ENCODE results near the gene PEX11G.

Gene PEX11G

DNA sequence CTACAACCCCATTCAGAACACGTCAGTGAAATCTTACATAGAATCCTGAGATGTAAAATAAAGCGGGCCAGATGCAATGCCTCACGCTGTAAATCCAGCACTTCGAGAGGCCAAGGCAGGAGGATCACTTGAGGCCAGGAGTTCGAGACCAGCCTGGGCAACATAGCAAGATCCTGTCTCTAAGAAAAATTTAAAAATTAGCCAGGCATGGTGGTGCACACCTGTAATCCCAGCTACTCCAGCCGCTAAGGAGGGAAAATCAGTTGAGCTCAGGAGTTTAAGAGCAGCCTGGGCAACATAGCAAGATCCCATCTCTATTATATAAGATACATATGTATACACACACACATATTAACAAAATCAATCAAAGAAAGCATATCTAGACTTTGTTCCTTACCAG is 41.2 kb downstream of the PEX11G start:
- H2AFZ ChIP-seq (ENCODE audit: low read length): no peak overlapping the region
- H3K9me2 ChIP-seq (ENCODE audit: low read depth, low read length): no peaks in the 10 kb centered on the region
- H3K4me2 ChIP-seq (ENCODE audit: low read length): no peak overlapping the region
- TF ChIP-seq, protein P1, sequence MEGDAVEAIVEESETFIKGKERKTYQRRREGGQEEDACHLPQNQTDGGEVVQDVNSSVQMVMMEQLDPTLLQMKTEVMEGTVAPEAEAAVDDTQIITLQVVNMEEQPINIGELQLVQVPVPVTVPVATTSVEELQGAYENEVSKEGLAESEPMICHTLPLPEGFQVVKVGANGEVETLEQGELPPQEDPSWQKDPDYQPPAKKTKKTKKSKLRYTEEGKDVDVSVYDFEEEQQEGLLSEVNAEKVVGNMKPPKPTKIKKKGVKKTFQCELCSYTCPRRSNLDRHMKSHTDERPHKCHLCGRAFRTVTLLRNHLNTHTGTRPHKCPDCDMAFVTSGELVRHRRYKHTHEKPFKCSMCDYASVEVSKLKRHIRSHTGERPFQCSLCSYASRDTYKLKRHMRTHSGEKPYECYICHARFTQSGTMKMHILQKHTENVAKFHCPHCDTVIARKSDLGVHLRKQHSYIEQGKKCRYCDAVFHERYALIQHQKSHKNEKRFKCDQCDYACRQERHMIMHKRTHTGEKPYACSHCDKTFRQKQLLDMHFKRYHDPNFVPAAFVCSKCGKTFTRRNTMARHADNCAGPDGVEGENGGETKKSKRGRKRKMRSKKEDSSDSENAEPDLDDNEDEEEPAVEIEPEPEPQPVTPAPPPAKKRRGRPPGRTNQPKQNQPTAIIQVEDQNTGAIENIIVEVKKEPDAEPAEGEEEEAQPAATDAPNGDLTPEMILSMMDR (IDR thresholded peaks at IDR 0.05; ENCODE audit: low read length): no peak
- no peak for TF ChIP-seq EZH2 (IDR thresholded peaks at IDR 0.05; ENCODE audit: borderline replicate concordance, low read length)
- no peaks in the 10 kb centered on the region for H3K27me3 ChIP-seq (ENCODE audit: insufficient read depth, low read length)
- H3F3A ChIP-seq (ENCODE audit: insufficient read depth, low read length): 0 out of 2 replicates have a peak, but pooled peaks cover 5% of the 10 kb centered on the region
- H3K4me3 ChIP-seq (ENCODE audit: low read depth, low read length, poor library complexity, severe bottlenecking): no peak overlapping the region
- H3K36me3 ChIP-seq (ENCODE audit: insufficient read depth, low read length): peaks cover 88% of the 10 kb centered on the region
- H4K20me1 ChIP-seq (ENCODE audit: insufficient read depth, low read length): no peaks in the 10 kb centered on the region
- no peak overlapping the region for H3K9ac ChIP-seq (ENCODE audit: low read length)
- H3K4me1 ChIP-seq (ENCODE audit: insufficient read depth, low read length, severe bottlenecking): no peaks in the 10 kb centered on the region
- H3K27ac ChIP-seq (ENCODE audit: low read depth, low read length, poor library complexity, severe bottlenecking): no peak overlapping the region
- H3K79me2 ChIP-seq (ENCODE audit: insufficient read depth, low read length): peaks cover 6% of the 10 kb centered on the region
- no peaks in the 10 kb centered on the region for H3K9me3 ChIP-seq (ENCODE audit: low read length)

DNA sequence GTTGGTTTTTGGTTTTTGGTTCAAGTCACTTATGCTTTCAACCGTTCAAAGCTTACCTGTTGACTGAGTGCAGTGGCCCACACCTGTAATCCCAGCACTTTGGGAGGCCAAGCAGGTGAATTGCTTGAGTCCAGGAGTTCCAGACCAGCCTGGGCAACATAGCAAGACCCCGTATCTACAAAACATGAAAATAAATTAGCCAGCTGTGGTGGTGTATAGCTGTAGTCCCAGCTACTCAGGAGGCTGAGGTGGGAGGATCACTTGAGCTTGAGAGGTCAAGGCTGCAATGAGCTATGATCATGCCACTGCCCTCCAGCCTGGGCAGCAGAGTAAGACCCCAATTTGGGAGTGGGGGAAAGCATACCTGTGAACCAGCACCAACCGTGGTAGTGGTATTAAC is 43.7 kb downstream of the PEX11G start:
- Histone ChIP-seq H3F3A (ENCODE audit: insufficient read depth, low read length) (0 out of 2 replicates have a peak, but pooled peaks cover 4% of the 10 kb centered on the region), H3K9ac (ENCODE audit: low read length) (no peak overlapping the region), H3K36me3 (ENCODE audit: insufficient read depth, low read length) (peaks cover 91% of the 10 kb centered on the region), H3K4me3 (ENCODE audit: low read depth, low read length, poor library complexity, severe bottlenecking) (no peak overlapping the region), H3K27me3 (ENCODE audit: insufficient read depth, low read length) (no peaks in the 10 kb centered on the region), H3K27ac (ENCODE audit: low read depth, low read length, poor library complexity, severe bottlenecking) (no peak overlapping the region), H2AFZ (ENCODE audit: low read length) (no peak overlapping the region), H3K9me2 (ENCODE audit: low read depth, low read length) (no peaks in the 10 kb centered on the region), H3K9me3 (ENCODE audit: low read length) (no peaks in the 10 kb centered on the region), H3K79me2 (ENCODE audit: insufficient read depth, low read length) (no peaks in the 10 kb centered on the region), H3K4me2 (ENCODE audit: low read length) (no peak overlapping the region), H3K4me1 (ENCODE audit: insufficient read depth, low read length, severe bottlenecking) (no peaks in the 10 kb centered on the region), H4K20me1 (ENCODE audit: insufficient read depth, low read length) (no peaks in the 10 kb centered on the region)
- no peak for TF ChIP-seq EZH2 (IDR thresholded peaks at IDR 0.05; ENCODE audit: borderline replicate concordance, low read length)
- TF ChIP-seq, protein P1 (IDR thresholded peaks at IDR 0.05; ENCODE audit: low read length): no peak

DNA sequence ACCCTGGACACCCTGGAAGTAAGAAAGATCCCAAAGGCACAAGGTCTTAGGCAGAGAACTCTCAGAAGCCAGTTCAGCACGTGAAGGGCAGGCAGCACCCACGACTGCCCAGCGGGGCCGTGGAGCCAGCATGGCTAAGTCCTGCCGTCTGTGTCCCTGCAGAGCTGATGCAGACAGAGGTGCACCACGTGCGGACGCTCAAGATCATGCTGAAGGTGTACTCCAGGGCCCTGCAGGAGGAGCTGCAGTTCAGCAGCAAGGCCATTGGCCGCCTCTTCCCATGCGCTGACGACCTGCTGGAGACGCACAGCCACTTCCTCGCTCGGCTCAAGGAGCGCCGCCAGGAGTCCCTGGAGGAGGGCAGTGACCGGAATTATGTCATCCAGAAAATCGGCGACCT is 44.8 kb downstream of the PEX11G start:
- no peaks in the 10 kb centered on the region for H3K4me1 ChIP-seq (ENCODE audit: insufficient read depth, low read length, severe bottlenecking)
- peaks cover 93% of the 10 kb centered on the region for H3K36me3 ChIP-seq (ENCODE audit: insufficient read depth, low read length)
- H3K9me3 ChIP-seq (ENCODE audit: low read length): no peaks in the 10 kb centered on the region
- no peaks in the 10 kb centered on the region for H3K79me2 ChIP-seq (ENCODE audit: insufficient read depth, low read length)
- H3K4me2 ChIP-seq (ENCODE audit: low read length): no peak overlapping the region
- TF ChIP-seq EZH2 (IDR thresholded peaks at IDR 0.05; ENCODE audit: borderline replicate concordance, low read length): no peak
- TF ChIP-seq, protein P1 (IDR thresholded peaks at IDR 0.05; ENCODE audit: low read length): no peak
- H4K20me1 ChIP-seq (ENCODE audit: insufficient read depth, low read length): no peaks in the 10 kb centered on the region
- no peaks in the 10 kb centered on the region for H3K9me2 ChIP-seq (ENCODE audit: low read depth, low read length)
- H3F3A ChIP-seq (ENCODE audit: insufficient read depth, low read length): no peaks in the 10 kb centered on the region
- H3K4me3 ChIP-seq (ENCODE audit: low read depth, low read length, poor library complexity, severe bottlenecking): no peak overlapping the region
- H2AFZ ChIP-seq (ENCODE audit: low read length): no peak overlapping the region
- H3K27me3 ChIP-seq (ENCODE audit: insufficient read depth, low read length): no peaks in the 10 kb centered on the region
- no peak overlapping the region for H3K9ac ChIP-seq (ENCODE audit: low read length)
- no peak overlapping the region for H3K27ac ChIP-seq (ENCODE audit: low read depth, low read length, poor library complexity, severe bottlenecking)

Data from OCI-LY1 (cell line).